Duodenal mucosa (tissue), 2 donors: ENCODE data around the gene NELFCD.
A peak's percentile ranks its signal among the peaks of the same experiment; 100 is the strongest.
"Not testable (repeated sequence)": the region's sequence is repeated elsewhere in the genome, so short reads cannot be mapped to it uniquely, and the experiment has no call there.

Source experiments
- H3K27ac ChIP-seq: one replicate; pipeline ENCODE4 v1.7.0; 2013; ENCODE audit warnings: low read depth, low read length
- H3K27me3 ChIP-seq, 2 donors: one replicate each; pipeline ENCODE4 v1.7.0; 2013; ENCODE audit warnings: low read length in 2 of 2, control low read depth in 1 of 2; ENCODE audit not compliant: insufficient read depth in 2 of 2, control insufficient read depth in 1 of 2
- H3K36me3 ChIP-seq, 2 donors: one replicate each; pipeline ENCODE4 v1.7.0; 2013; ENCODE audit warnings: low read length in 2 of 2, control low read depth in 1 of 2; ENCODE audit not compliant: insufficient read depth in 2 of 2, control insufficient read depth in 1 of 2
- H3K4me1 ChIP-seq, 2 donors: one replicate each; pipeline ENCODE4 v1.7.0; 2013; ENCODE audit warnings: low read length in 2 of 2, control low read depth in 1 of 2; ENCODE audit not compliant: insufficient read depth in 2 of 2, control insufficient read depth in 1 of 2
- H3K4me3 ChIP-seq, 2 donors: one replicate each; pipeline ENCODE4 v1.7.0; 2013; ENCODE audit warnings: low read length in 2 of 2, low read depth in 1 of 2
- H3K9ac ChIP-seq, 2 donors: one replicate each; pipeline ENCODE4 v1.7.0; 2013; ENCODE audit warnings: low read length in 2 of 2, low read depth in 1 of 2
- H3K9me3 ChIP-seq, 2 donors: one replicate each; pipeline ENCODE4 v1.7.0; 2013; ENCODE audit warnings: low read length in 2 of 2, control low read depth in 1 of 2; ENCODE audit not compliant: control insufficient read depth in 1 of 2

The NELFCD gene

GRCh38 chr20:59007665-59008511 lies 26.8 kb downstream of the NELFCD start:
- peak overlapping the region; percentile 71 for H3K27ac ChIP-seq

GRCh38 chr20:59008715-59009336 lies 27.8 kb downstream of the NELFCD start:
- H3K9ac ChIP-seq: peak overlapping the region in 1 of 2 donors; percentile 15
- H3K36me3 ChIP-seq: peaks cover 3 to 4% of the 10 kb centered on the region in 2 donors
- H3K9me3 ChIP-seq: no peaks in the 10 kb centered on the region
- H3K4me3 ChIP-seq: no peak overlapping the region
- no peaks in the 10 kb centered on the region for H3K27me3 ChIP-seq
- no peak overlapping the region for H3K27ac ChIP-seq
- peaks cover 50 to 57% of the 10 kb centered on the region in 2 donors for H3K4me1 ChIP-seq

More at GRCh38 chr20:59007665-59008511, 26.8 kb downstream of the NELFCD start:
- Histone ChIP-seq H3K9ac (peak overlapping the region in 1 of 2 donors; percentile 96), H3K4me3 (peak overlapping the region; percentile 84 to 89), H3K4me1 (peaks cover 54 to 64% of the 10 kb centered on the region in 2 donors), H3K27me3 (no peaks in the 10 kb centered on the region), H3K36me3 (peaks cover 3 to 12% of the 10 kb centered on the region in 2 donors), H3K9me3 (no peaks in the 10 kb centered on the region)

- Histone ChIP-seq H3K4me3 (no peak overlapping the region), H3K4me1 (peaks cover 35 to 43% of the 10 kb centered on the region in 2 donors), H3K27me3 (no peaks in the 10 kb centered on the region), H3K27ac (no peak overlapping the region), H3K9ac (no peak overlapping the region), H3K36me3 (peaks cover 0 to under 1% of the 10 kb centered on the region in 2 donors), H3K9me3 (no peaks in the 10 kb centered on the region)
Measured at GRCh38 chr20:59010321-59010994, 29.4 kb downstream of the NELFCD start.

GRCh38 chr20:59010995-59011873 lies 30.2 kb downstream of the NELFCD start:
- Histone ChIP-seq H3K9ac (no peak overlapping the region), H3K9me3 (no peaks in the 10 kb centered on the region), H3K4me3 (no peak overlapping the region), H3K27me3 (no peaks in the 10 kb centered on the region), H3K27ac (no peak overlapping the region), H3K4me1 (peaks cover 29 to 35% of the 10 kb centered on the region in 2 donors), H3K36me3 (no peaks in the 10 kb centered on the region)

GRCh38 chr20:59011874-59012157 lies 30.8 kb downstream of the NELFCD start:
- not testable (repeated sequence) for H3K9ac ChIP-seq, H3K36me3 ChIP-seq, H3K9me3 ChIP-seq, H3K4me3 ChIP-seq, H3K27me3 ChIP-seq, H3K27ac ChIP-seq
- peaks cover 29 to 33% of the 10 kb centered on the region in 2 donors for H3K4me1 ChIP-seq

GRCh38 chr20:59013031-59013951 lies 32.2 kb downstream of the NELFCD start:
- Histone ChIP-seq H3K4me1 (peaks cover 19 to 27% of the 10 kb centered on the region in 2 donors), H3K27ac (no peak overlapping the region), H3K36me3 (no peaks in the 10 kb centered on the region), H3K9me3 (no peaks in the 10 kb centered on the region), H3K9ac (no peak overlapping the region), H3K4me3 (no peak overlapping the region), H3K27me3 (no peaks in the 10 kb centered on the region)

GRCh38 chr20:59013959-59014608 lies 33.0 kb downstream of the NELFCD start:
- H3K36me3 ChIP-seq: no peaks in the 10 kb centered on the region
- no peak overlapping the region for H3K27ac ChIP-seq
- peaks cover 16 to 22% of the 10 kb centered on the region in 2 donors for H3K4me1 ChIP-seq
- no peak overlapping the region for H3K9ac ChIP-seq
- no peaks in the 10 kb centered on the region for H3K27me3 ChIP-seq
- no peaks in the 10 kb centered on the region for H3K9me3 ChIP-seq
- no peak overlapping the region for H3K4me3 ChIP-seq

- Histone ChIP-seq H3K9me3 (no peaks in the 10 kb centered on the region), H3K27me3 (no peaks in the 10 kb centered on the region), H3K36me3 (no peaks in the 10 kb centered on the region), H3K4me1 (peaks cover 14 to 20% of the 10 kb centered on the region in 2 donors), H3K9ac (no peak overlapping the region), H3K4me3 (no peak overlapping the region), H3K27ac (no peak overlapping the region)
Measured at GRCh38 chr20:59014680-59015389, 33.8 kb downstream of the NELFCD start.
